GM20000 (cell line): Measurements from ENCODE around the gene ERI2.
"Not testable (repeated sequence)": the region's sequence is repeated elsewhere in the genome, so short reads cannot be mapped to it uniquely, and the experiment has no call there.

Experiments
- DNase-seq: peaks from one replicate; pipeline ENCODE4 v3.0.0; 2012; ENCODE audit warnings: low spot score
- CTCF ChIP-seq: IDR thresholded peaks from 2 replicates; pipeline ENCODE4 v1.5.1; 2012; ENCODE audit warnings: mild to moderate bottlenecking, control low read depth; ENCODE audit errors: extremely low read depth, missing control alignments

The ERI2 gene

GRCh38 chr16:20818929-20819585, 12.8 kb upstream of the ERI2 start:
- no peak for DNase-seq

DNA sequence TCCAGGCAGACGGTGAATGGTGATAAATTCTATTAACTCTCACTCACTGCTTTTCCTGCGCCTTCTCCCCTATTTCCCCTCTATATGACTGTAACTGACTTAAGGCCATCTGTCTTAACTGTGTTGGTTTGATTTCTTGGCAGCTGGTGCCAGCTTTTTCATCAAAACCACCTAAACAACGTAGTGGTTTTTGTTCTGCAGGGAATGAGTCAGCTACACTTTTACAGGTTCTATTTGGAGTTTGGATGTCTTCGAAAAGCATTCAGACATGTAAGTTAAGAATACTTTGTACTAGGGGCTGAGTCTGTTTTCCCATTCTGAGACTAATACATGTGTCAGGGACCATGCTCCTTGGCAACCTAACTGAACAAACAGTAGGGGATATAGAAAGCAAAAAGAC, 8.5 kb upstream of the ERI2 start:
- TF ChIP-seq CTCF, result no peak
- DNase-seq, result no peak

More at GRCh38 chr16:20818929-20819585, 12.8 kb upstream of the ERI2 start:
- no peak for TF ChIP-seq CTCF

GRCh38 chr16:20812510-20812909, 6.2 kb upstream of the ERI2 start:
- DNase-seq, result no peak
- TF ChIP-seq CTCF, result no peak

DNA sequence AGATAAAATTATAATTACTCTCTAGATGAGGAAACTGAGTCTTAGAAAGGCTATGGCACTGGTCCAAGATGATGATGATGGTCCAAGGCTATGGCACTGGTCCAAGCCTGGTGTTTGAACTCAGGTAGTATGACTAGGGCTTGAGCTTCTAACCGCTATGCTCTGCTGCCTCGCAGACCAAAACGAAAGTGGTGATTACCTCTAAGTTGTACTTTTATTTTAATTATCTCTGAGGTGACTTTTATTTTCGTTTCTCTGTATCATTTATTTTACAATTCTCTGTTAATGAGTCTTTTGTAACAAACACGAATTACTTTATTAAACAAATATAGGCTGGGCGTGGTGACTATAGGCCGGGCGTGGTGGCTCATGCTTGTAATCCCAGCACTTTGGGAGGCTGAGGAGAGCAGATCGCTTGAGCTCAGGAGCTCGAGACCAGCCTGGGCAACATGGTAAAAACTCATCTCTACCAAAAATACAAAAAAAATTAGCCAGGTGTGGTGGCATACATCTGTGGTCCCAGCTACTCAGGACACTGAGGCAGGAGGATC, 5.7 kb upstream of the ERI2 start:
- no peak for TF ChIP-seq CTCF
- no peak for DNase-seq

GRCh38 chr16:20807862-20808261, 1.6 kb upstream of the ERI2 start:
- DNase-seq, result no peak
- TF ChIP-seq CTCF, result no peak

DNA sequence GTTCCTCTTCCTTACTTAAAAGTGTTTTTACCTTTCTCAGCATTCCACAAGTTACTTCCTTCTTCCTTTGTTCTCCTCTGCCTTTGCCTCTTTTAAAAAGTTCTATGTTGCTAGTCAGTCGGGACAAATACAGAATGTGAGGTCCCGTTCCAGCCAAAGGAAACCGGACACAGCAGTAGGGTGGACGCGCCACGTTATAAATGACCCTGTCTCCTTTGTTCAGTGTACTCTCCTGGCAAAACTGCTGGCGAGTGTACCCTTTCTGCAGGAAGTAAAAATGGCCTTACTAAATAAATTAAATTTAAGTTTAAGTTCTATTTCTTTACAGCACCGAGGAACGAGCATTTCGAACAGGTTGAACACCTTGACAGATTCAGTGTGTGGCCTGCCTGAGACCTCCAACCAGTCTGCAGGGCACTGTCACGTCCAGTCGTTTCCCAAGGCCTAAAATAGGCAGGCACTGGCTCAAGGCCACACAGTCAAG, 546 bp downstream of the ERI2 start:
- not testable (repeated sequence) for DNase-seq

DNA sequence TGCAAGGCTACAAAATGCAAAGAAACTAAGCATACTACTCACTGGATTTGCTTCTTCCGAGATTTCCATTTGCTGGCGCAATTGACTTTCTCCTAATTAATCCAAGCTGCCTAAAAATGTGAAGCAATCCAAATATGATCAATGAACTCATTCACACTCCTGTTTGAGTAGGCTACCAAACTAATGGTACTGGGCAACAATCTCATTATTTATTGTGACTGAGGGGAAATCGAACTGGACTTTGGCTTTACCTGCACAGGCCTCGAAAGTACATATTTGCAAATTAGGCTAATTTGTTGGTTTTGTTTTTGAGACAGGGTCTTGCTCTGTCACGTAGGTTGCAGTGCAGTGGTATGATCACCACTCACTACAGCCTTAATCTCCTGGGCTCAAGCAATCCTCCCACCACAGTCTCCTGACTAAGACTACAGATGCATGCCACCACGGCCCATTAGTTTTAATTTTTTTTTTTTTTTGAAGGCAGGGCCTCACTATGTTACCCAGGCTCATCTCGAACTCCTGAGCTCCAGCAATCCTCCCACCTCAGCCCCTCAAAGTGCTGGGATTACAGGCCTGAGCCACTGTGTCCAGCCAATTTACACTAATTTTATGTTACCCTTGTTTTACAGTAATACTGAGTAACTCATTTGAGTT, 2.6 kb downstream of the ERI2 start:
- no peak for TF ChIP-seq CTCF

More for the DNA sequence above, 2.6 kb downstream of the ERI2 start:
- no peak for DNase-seq
